Prostate gland (tissue), 2 donors: ENCODE data around the gene TTC22.

Experiments used
- CTCF ChIP-seq, 4 experiments: fragments of 200-600 bp in 2 of 4; fragments of 450-650 bp in 2 of 4; sonication (generic) in 2 of 4; IDR thresholded peaks; 1 replicate in 3 of 4; 2 replicates in 1 of 4; pipeline ENCODE4 v1.5.1; 2016 to 2019; ENCODE audit warnings: antibody characterized with exemption in 4 of 4, mild to moderate bottlenecking in 2 of 4, moderate library complexity in 2 of 4
- POLR2A ChIP-seq: fragments of 450-650 bp; IDR thresholded peaks from one replicate; pipeline ENCODE4 v1.6.1; 2016; ENCODE audit warnings: antibody characterized with exemption, mild to moderate bottlenecking
- POLR2AphosphoS5 ChIP-seq: sonication (generic); formaldehyde crosslinking; IDR thresholded peaks from one replicate; pipeline ENCODE4 v1.6.1; 2017; ENCODE audit warnings: antibody characterized with exemption

- TF ChIP-seq CTCF (IDR thresholded peaks at IDR 0.05) (no peak), POLR2A (no peak), POLR2AphosphoS5 (no peak)
Measured at GRCh38 chr1:54805466-54805865, 4.3 kb upstream of the TTC22 start.
